PFSK-1 (cell line): Measurements from ENCODE around the gene NECTIN1.

Experiments used
- FOXP2 ChIP-seq: optimal IDR thresholded peaks from 2 replicates; pipeline ENCODE3; 2011; ENCODE audit warnings: borderline replicate concordance, control low read depth, inconsistent platforms; ENCODE audit not compliant: insufficient read depth; ENCODE audit errors: extremely low read length, extremely low read depth
- POLR2AphosphoS5 ChIP-seq: IDR thresholded peaks from 2 replicates; pipeline ENCODE4 v1.6.1; 2012; ENCODE audit warnings: low read depth, mild to moderate bottlenecking, control low read depth, low read length, moderate library complexity
- REST ChIP-seq, 2 experiments: IDR thresholded peaks; 2 replicates each; pipeline versions ENCODE4 v1.6.1 to v1.8.0; 2011 to 2012; ENCODE audit warnings: low read depth in 2 of 2, low read length in 2 of 2, control low read depth in 1 of 2, inconsistent platforms in 1 of 2, mild to moderate bottlenecking in 1 of 2, moderate library complexity in 1 of 2; ENCODE audit not compliant: insufficient read depth in 1 of 2
- SIN3A ChIP-seq: IDR thresholded peaks from 2 replicates; pipeline ENCODE4 v1.6.1; 2012; ENCODE audit warnings: mild to moderate bottlenecking, low read length, moderate library complexity, borderline replicate concordance; ENCODE audit not compliant: insufficient read depth
- TAF1 ChIP-seq: IDR thresholded peaks from 2 replicates; pipeline ENCODE4 v1.6.1; 2012; ENCODE audit warnings: low read length, control low read depth, borderline replicate concordance; ENCODE audit not compliant: insufficient read depth

Gene NECTIN1

GRCh38 chr11:119666061-119666460 lies 62.9 kb downstream of the NECTIN1 start:
- TF ChIP-seq REST (IDR thresholded peaks at IDR 0.05; ENCODE audit: insufficient read depth in 1 of 2, low read depth in 2 of 2, low read length in 2 of 2) = no peak
- TF ChIP-seq TAF1 = no peak
- no peak for TF ChIP-seq SIN3A
- no peak for TF ChIP-seq FOXP2
- TF ChIP-seq POLR2AphosphoS5 = no peak

- TF ChIP-seq TAF1 (no peak), REST (IDR thresholded peaks at IDR 0.05; ENCODE audit: insufficient read depth in 1 of 2, low read depth in 2 of 2, low read length in 2 of 2) (no peak)
These were observed 64.1 kb downstream of the NECTIN1 start for GRCh38 chr11:119664701-119665420.

GRCh38 chr11:119664063-119664572 lies 64.9 kb downstream of the NECTIN1 start:
- TF ChIP-seq FOXP2 (no peak), TAF1 (no peak), SIN3A (no peak), POLR2AphosphoS5 (no peak), REST (IDR thresholded peaks at IDR 0.05; ENCODE audit: insufficient read depth in 1 of 2, low read depth in 2 of 2, low read length in 2 of 2) (no peak)

- no peak for TF ChIP-seq POLR2AphosphoS5
- TF ChIP-seq REST (IDR thresholded peaks at IDR 0.05; ENCODE audit: insufficient read depth in 1 of 2, low read depth in 2 of 2, low read length in 2 of 2) = no peak
- TF ChIP-seq SIN3A = no peak
- TF ChIP-seq TAF1 = no peak
- TF ChIP-seq FOXP2 = no peak
These were observed 65.7 kb downstream of the NECTIN1 start for GRCh38 chr11:119663279-119663678.

GRCh38 chr11:119661226-119661625 lies 67.8 kb downstream of the NECTIN1 start:
- TF ChIP-seq FOXP2 = no peak
- no peak for TF ChIP-seq SIN3A
- no peak for TF ChIP-seq REST (IDR thresholded peaks at IDR 0.05; ENCODE audit: insufficient read depth in 1 of 2, low read depth in 2 of 2, low read length in 2 of 2)
- no peak for TF ChIP-seq TAF1
- TF ChIP-seq POLR2AphosphoS5 = no peak
